Islet precursor cell (in vitro differentiated cells): ENCODE measurements around the gene SMPX.

Experiments used
- DNase-seq: peaks from one replicate; pipeline ENCODE4 v3.0.0-alpha.2; 2018

SMPX gene

GRCh38 chrX:21741869-21742701 lies 15.8 kb downstream of the SMPX start:
- no peak for DNase-seq

GRCh38 chrX:21741364-21741763 lies 16.6 kb downstream of the SMPX start:
- no peak for DNase-seq

GRCh38 chrX:21740329-21741274 lies 17.3 kb downstream of the SMPX start:
- DNase-seq = no peak

GRCh38 chrX:21738950-21739287 lies 19.0 kb downstream of the SMPX start:
- no peak for DNase-seq

GRCh38 chrX:21738210-21738949 lies 19.5 kb downstream of the SMPX start:
- peak; percentile 84 for DNase-seq

- no peak for DNase-seq
These were observed 22.2 kb downstream of the SMPX start for GRCh38 chrX:21735768-21736127.

GRCh38 chrX:21735038-21735767 lies 22.7 kb downstream of the SMPX start:
- no peak for DNase-seq

GRCh38 chrX:21734175-21734574 lies 23.7 kb downstream of the SMPX start:
- peak; percentile 58 for DNase-seq

GRCh38 chrX:21733705-21734104 lies 24.2 kb downstream of the SMPX start:
- no peak for DNase-seq

GRCh38 chrX:21730026-21730425 lies 27.9 kb downstream of the SMPX start:
- DNase-seq = no peak

- DNase-seq = no peak
These were observed 29.5 kb downstream of the SMPX start for GRCh38 chrX:21728276-21728968.

- no peak for DNase-seq
These were observed 32.0 kb downstream of the SMPX start for GRCh38 chrX:21725916-21726315.

- DNase-seq = no peak
These were observed 32.4 kb downstream of the SMPX start for GRCh38 chrX:21725496-21725895.

GRCh38 chrX:21723814-21724213 lies 34.1 kb downstream of the SMPX start:
- DNase-seq = no peak

- DNase-seq = no peak
These were observed 34.8 kb downstream of the SMPX start for GRCh38 chrX:21723084-21723483.

GRCh38 chrX:21721195-21721594 lies 36.7 kb downstream of the SMPX start:
- no peak for DNase-seq

- no peak for DNase-seq
These were observed 39.3 kb downstream of the SMPX start for GRCh38 chrX:21718575-21718974.

GRCh38 chrX:21717802-21718201 lies 40.1 kb downstream of the SMPX start:
- no peak for DNase-seq

- no peak for DNase-seq
These were observed 42.1 kb downstream of the SMPX start for GRCh38 chrX:21715825-21716224.

GRCh38 chrX:21715337-21715736 lies 42.6 kb downstream of the SMPX start:
- DNase-seq = no peak

GRCh38 chrX:21711848-21712197 lies 46.1 kb downstream of the SMPX start:
- no peak for DNase-seq
